A673 (cell line): Measurements from ENCODE around the gene CEP72.

Experiments
- EZH2 ChIP-seq: fragments of 200-600 bp; sonication (generic); IDR thresholded peaks from 2 replicates; pipeline ENCODE4 v1.6.1; 2017; ENCODE audit warnings: borderline replicate concordance, low read depth, mild to moderate bottlenecking, mixed read lengths, antibody characterized with exemption, low read length; ENCODE audit not compliant: poor library complexity, severe bottlenecking
- TF ChIP-seq, protein P1 (sequence below): fragments of 300-800, 200-600 bp; sonication (generic); conservative IDR thresholded peaks from 2 replicates; pipeline ENCODE4 v1.5.1; 2017; ENCODE audit warnings: low read depth, mild to moderate bottlenecking, antibody characterized with exemption, low read length, moderate library complexity, mixed read lengths

DNA sequence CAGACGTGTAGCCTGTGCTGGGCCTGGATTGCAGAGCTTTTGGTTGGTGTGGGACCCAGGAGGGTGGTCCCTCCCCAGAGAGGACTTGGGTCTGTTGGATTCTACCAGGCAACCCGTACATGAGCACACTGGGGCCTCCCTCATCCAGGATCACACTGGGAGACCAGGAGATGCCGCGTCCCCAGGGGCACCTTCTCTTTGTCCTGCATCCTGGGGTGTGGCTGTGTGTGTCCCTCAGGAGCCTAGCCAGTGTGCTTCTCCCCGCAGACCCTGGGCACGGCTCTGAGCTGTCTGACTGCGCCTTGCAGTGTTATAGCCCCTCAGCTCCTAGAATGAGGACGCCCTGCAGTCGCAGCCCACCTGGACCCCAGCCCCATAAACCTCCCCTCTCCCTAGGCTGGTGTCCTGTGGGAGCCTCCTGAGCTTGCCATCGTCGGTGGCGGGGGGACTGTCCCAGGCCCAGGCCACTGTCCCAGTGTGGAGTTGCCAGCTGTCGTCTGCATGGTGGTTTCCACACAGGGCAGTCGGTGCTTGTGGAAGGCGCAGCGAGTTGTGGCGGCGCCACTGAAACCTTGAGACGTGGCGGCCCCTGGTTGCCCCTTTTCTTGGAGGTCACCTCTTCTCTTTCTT lies 27.6 kb downstream of the CEP72 start:
- TF ChIP-seq, protein P1, sequence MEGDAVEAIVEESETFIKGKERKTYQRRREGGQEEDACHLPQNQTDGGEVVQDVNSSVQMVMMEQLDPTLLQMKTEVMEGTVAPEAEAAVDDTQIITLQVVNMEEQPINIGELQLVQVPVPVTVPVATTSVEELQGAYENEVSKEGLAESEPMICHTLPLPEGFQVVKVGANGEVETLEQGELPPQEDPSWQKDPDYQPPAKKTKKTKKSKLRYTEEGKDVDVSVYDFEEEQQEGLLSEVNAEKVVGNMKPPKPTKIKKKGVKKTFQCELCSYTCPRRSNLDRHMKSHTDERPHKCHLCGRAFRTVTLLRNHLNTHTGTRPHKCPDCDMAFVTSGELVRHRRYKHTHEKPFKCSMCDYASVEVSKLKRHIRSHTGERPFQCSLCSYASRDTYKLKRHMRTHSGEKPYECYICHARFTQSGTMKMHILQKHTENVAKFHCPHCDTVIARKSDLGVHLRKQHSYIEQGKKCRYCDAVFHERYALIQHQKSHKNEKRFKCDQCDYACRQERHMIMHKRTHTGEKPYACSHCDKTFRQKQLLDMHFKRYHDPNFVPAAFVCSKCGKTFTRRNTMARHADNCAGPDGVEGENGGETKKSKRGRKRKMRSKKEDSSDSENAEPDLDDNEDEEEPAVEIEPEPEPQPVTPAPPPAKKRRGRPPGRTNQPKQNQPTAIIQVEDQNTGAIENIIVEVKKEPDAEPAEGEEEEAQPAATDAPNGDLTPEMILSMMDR: no peak
- TF ChIP-seq EZH2: no peak
